HG02943 (cell line): ENCODE data around the gene TMEM179B.
"Not testable (repeated sequence)": the region's sequence is repeated elsewhere in the genome, so short reads cannot be mapped to it uniquely, and the experiment has no call there.

Experiments
- ATAC-seq: cut with Tn5 transposase; IDR thresholded peaks from one replicate; pipeline ENCODE4 v1.9.1; 2021; ENCODE audit warnings: mild to moderate bottlenecking, low read depth, moderate library complexity; ENCODE audit not compliant: unreplicated experiment

TMEM179B gene

DNA sequence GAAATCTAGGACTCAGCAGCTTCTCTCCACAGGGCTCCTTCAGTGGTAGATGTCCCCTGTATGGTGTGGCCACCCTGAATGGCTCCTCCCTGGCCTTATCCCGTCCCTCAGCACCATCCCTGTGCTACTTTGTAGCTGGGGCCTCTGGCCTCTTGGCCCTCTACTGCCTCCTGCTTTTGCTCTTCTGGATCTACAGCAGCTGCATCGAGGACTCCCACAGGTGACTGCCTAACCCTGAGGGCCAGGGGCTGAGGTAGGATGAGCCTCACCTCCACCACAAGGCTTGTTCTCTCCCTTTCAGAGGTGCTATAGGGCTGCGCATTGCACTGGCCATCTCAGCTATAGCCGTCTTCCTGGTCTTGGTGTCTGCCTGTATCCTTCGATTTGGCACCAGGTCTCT is 1.8 kb downstream of the TMEM179B start:
- ATAC-seq: no peak

DNA sequence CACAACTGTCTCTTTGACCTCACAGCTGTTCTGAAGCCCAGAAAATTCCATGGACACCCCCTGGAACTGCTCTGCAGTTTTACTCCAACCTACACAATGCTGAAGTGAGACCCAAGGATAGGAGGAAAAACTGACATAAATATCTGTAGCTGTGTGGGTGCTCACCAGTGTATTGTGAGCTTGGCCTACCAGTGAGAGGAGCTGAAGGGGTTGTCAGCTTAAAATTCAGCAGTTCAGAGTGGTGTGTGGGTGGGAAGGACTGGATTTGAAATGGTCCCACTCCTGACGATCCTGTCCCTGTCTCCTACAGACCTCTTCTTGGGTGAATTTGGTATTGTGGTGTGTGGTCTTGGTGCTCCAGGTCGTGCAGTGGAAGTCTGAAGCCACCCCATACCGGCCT is 2.4 kb downstream of the TMEM179B start:
- no peak for ATAC-seq

DNA sequence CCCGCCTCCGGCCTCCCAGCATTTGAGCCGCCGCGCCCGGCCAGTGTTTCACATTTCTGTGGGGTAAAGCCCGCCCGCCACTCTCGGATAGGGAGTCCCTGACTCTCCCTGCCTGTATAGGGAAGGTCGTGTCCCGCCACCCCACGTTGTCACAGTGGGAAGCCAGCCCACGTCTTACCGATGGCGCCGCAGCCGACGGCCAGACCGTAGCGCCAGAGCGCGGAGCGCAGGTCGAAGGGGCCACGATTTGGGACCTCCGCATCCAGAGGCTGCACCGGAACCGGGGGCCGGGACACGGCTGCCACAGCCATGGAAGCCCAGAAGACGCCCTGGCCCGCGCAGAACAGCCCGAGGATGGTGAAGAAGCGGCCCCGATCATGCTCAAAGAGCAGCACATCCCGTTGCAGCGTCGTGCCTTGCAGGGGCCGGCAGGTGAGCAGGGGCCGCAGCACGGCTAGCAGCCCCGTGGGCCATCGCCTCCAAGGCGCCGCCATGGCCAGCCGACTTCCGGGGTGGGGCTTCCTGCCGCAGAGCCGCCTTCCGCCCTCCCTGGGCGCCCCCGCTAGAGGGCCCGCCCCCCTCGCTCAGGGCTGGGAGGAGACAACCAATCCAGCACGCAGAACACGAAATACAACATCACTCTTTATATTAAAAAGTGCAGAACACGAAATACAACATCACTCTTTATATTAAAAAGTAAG is 4.4 kb downstream of the TMEM179B start, which contains the start of gene TMEM223:
TSS of gene TMEM223 (minus strand) at position 506 of the 701 bp plus-strand sequence. CDS start at position 494, 12 bp downstream.
- peak; percentile 52 for ATAC-seq

DNA sequence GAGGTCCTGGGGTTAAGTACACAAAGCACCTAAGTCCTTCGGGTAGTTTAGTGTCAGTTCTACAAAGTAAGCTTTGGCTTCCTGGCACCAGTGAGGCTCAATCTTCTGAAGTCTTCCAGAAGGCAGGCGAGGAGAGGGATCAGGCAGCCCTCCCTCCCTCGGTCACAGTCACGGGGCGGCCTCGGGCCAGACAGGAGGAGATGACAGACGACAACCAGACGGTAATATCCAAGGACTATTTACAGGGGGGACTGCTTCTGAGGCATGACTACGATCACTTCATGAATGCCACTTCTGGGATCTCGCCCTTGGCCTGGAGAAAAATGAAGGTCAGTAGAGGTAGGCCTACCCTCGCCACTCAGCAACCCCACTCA is 5.0 kb downstream of the TMEM179B start:
- ATAC-seq: no peak

DNA sequence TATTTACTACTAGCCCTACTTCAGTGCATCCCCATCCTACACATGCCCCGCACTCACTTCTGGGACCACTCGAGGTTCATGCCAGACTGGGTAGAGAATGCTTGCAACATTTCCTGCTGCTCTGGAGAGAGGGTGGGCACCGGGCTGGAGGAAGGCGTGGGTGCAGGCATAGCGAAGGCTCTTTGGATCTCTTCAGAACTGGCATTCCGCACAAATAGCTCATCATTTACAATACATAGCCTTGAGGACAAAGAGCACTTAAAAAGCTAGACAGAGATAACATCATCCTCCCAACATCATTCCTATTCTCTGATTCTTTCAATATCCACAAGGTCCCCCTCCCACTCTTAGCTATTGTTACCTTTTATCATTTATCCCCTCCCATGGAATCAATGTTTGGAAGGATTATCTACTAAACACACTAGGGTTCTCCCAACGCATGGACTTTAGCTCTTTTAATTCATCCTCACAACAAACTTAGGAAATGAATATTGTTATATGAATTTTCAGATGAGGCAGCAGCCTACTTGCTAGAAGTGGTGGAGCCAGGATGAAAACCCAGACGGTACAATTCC is 7.1 kb downstream of the TMEM179B start:
- ATAC-seq: no peak

DNA sequence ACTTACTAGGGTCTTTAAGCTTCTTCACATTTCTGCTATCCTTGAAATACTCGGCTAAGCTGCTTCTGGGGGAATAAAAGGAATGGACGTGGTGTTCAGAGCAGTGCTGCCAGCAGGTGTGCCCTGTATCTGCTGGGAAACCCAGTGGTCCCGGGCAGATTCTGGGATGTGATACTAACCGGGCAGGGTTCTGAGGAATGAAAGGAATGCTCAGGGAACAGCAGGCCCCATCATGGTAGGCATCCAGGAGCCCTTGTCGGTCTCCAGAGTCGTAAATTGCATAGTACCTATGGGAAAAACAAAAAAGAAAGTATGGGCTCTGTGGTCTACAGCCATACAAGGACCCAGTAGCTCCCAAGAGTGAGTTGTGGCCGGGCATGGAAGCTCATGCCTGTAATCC is 9.1 kb downstream of the TMEM179B start:
- ATAC-seq: no peak

DNA sequence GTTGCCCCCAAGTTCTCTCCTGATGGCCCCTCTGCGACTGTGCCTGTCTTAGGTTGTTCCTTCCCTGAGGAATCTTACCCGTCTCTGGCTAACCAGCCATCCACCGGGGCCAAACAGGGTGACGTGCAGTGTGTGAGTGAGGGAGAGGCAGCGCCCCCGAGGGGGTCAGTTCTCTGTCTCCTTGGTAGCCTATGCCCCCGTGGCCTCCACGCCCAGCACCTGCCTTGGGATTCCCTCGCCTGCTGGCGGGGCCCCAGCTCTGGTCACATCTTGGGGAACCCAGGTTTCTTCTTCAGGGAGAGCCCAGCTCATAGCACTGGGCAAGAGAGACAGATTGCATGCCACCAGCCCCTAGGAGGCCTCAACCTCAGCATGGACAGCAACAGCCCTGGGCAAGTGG is 12.3 kb downstream of the TMEM179B start:
- ATAC-seq: no peak

DNA sequence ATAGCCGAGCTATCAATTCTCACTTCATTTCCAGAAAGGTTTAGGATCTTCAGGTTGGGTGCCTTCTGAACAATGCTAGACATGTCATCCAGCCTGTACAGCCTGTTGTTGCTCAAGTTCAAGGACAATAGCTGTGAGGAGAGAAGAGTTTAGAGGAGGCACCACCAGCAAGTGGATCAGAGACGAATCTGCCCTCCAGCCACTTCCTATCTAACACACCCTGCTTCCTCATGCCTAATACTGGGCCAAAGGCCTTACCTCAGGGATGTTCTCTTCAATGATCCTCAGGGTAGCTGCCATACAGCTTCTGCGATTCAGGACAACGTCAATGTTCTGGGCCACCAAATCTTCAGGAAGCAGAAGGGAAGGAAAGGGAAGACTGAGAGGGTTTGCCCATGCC is 13.9 kb downstream of the TMEM179B start:
- no peak for ATAC-seq

DNA sequence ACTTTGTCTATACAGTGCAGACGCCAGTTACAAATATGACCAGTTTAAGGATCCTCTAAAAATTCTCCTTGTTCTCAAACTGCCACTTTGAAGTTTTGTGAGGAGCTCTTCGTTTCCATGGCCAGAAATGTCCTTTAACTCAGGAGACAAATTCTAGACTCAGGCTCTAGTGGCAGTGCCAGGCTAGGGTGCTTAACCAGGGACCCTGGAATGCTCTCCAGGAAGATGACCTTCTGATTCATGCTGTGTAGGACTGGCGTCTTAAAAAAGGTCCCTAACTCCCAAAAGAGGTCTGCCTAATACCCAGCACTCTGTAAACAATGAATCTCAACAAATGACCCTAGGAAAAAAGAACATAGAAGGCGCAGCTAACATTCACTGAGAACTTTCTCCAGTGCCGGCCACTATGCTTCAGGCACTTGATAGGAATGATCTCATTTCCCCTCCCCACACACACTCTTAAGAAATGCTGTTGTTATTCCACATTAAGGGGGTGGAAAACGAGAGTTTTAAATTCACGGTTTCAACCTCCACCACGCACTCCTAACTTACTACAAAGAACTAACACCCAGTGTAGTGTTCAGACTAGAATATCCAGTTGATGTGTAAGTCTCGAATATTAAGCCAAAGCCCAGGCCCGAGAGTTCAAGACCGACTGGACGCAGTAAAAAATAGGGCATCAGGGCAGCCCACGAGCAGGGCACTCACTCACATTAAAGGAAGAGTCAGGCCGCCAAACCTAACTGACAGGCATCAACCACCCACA is 17.3 kb downstream of the TMEM179B start:
- no peak for ATAC-seq

DNA sequence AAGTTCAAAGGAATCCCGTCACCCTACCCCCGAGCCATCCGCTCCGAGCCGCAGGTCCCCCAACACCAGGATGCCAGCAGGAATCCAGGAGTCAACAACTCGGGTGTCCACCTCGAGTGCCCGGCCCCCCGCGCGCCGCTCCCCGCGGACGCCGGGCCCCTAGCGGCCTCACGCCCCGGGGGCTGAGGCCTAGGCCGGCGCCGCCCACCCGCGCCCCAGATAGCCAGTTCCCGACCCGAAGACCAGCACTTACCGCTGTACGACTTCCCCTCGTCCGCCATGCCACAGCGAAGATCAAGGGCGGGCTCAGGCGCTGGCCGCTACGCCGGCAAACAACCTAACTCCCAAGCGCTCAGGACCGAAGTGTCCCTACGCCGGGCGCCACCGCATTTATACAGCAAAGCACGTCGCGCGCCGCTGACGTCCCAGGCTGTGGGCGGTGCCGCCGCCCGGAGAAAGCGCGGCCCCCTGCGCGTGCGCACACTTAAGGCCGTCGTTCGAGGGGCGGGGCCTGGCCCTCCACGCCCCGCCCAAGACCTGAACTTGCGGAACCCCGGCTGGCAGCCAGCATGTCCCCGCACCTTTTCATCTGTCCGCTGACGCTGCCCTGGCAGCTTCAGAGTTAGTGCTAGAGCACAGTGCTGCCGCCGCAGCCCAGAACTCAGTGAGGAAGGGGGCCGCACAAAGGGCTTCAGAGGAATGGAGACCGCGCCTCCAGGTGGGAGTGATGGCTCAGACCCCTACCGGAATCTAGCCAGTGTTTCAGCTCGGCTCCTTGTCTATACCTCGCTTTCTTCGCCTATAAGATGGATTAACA is 18.1 kb downstream of the TMEM179B start, which contains the start of gene NXF1:
TSS of gene NXF1 (minus strand) at position 365 of the 817 bp plus-strand sequence. CDS start at position 281, 84 bp downstream.
- peak; percentile 76 for ATAC-seq

DNA sequence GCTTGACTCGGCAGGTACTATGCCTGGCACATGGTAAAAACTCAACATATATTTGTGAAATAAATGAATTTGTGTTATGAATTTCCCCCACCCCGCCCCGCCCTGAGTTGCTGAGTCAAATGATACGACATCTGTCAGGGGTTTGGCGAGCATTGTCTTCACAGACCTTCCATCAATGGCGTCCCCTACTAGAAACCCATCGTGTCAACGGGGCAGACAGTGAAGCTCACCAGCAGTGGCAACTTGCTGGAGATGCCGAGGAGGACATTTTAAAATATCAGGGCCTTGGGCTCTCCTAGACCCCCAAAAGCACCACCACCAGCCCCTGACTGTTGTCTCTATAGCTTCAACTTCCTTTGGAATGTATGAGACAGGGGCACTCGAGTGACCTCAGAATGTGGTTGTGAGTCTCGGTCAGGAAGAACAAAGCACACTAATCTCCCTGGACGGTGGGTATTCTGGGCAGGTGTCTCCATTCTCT is 18.8 kb downstream of the TMEM179B start:
- no peak for ATAC-seq

DNA sequence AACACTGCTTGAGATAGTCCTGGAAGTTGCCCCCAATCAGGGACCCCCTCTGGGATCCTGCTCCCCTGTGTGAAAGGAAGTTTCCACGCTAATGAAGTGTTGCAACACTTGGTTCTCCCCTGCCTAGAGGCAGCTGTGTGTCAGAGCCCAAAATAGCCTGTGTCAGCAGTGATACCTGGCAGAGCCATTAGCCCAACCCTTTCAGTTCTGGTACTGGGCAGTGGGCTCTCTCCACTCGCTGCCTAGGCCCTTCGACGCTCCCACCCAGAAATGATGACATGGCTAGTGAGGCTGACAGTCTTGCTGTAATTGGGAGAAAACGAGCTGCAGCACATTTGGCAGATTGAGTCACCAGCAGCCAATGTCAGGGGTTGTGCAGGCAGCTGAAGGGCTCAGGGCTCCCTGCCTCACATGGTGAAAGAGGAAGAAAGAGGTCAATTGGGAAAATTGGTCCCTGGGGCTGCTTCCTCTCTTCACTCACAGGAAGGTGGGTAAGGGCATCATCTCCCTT is 19.5 kb downstream of the TMEM179B start:
- no peak for ATAC-seq

DNA sequence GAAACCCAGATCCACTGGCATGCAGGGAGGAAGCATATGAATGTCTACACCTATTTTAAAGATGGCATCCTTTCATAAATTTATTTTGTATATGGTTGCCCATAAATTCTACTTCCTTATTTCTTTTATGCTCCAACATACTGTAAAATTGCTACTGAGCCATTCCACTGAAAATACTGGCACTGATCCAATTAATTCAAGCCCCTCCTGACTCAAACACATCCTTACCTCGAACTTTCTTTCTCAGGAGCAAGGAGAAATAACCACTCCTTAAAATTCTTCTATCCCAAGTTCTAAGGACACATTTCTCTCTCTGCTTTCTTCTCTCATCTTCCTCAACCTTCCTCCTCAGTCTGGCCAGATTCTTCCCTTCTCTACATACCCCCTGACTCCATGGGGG is 23.5 kb downstream of the TMEM179B start:
- no peak for ATAC-seq

DNA sequence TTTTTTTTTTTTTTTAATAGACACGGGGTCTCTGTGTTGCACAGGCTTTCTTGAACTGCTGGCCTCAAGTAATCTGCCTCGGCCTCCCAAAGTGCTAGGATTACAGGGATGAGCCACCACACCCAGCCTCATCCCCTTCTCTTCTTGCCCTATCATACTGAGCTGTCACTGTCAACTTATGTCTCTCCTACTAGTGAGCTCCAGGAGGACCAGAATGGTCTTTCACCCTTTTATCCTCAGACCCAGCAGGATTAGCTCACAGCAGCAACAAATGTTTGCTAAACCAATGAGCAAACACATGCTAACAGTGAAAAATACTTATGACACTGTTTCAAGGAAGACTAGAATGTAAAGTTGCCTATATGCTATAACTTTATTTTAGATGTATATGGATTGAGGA is 24.5 kb downstream of the TMEM179B start:
- no peak for ATAC-seq

DNA sequence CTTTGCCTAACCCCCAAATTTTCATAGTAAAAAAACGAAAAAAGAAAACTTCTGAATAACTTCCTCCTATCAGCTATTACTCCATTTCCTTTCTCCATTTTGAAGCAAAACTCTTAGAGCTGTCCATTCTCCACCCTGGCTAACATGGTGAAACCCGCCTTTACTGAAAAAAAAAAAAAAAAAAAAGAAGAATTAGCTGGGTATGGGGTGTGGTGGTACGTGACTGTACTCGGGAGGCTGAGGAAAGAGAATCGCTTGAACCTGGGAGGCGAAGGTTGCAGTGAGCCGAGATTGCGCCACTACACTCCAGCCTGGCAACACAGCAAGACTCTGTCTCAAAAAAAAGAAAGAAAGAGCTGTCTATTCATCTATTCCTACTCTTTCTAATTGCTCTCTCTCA is 29.4 kb downstream of the TMEM179B start:
- no peak for ATAC-seq

DNA sequence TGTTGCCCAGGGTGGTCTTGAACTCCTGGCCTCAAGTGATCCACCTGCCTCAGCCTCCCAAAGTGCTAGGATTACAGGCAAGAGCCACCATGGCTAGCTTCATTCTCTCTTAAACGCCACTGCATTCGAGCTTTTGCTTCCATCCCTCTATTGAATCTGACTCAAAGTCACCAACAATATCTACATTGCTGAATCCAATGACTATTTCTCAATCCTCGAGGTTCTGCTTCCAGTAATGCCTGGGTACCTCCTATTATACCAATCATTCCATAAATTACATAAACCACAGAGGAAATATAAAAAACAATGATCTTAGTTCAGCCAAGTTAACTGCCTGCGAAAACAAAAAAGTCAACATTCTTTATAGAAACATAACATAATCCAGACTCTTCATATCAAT is 29.9 kb downstream of the TMEM179B start:
- no peak for ATAC-seq

DNA sequence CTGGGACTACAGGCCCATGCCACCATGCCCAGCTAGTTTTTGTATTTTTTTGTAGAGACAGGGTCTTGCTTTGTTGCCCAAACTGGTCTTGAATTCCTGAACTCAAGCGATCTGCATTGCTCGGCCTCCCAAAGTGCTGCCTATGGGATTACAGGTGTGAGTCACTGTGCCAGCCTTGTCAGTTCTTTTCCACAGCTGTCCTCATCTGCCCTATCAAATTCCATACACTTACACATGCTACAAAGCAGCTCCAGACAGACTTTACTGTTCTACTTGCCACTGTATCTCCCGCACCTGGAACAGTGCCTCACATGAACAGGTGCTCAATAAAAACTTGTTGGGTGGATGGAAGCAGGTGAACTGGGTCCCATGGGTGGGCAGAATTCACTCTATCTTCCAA is 36.5 kb downstream of the TMEM179B start:
- ATAC-seq: no peak

DNA sequence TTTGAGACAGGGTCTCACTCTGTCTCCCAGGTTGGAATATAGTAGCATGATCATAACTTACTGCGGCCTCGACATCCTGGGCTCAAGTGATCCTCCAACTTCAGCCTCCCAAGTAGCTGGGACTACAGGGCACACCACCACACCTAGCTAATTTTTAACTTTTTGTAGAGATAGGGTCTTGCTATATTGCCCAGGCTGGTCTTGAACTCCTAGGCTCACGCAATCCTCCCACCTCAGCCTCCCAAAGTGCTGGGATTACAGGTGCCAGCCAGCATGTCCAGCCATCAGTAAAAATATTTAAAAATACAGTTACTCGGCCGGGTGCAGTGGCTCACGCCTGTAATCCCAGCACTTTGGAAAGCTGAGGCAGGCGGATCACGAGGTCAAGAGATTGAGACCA is 40.9 kb downstream of the TMEM179B start:
- not testable (repeated sequence) for ATAC-seq

DNA sequence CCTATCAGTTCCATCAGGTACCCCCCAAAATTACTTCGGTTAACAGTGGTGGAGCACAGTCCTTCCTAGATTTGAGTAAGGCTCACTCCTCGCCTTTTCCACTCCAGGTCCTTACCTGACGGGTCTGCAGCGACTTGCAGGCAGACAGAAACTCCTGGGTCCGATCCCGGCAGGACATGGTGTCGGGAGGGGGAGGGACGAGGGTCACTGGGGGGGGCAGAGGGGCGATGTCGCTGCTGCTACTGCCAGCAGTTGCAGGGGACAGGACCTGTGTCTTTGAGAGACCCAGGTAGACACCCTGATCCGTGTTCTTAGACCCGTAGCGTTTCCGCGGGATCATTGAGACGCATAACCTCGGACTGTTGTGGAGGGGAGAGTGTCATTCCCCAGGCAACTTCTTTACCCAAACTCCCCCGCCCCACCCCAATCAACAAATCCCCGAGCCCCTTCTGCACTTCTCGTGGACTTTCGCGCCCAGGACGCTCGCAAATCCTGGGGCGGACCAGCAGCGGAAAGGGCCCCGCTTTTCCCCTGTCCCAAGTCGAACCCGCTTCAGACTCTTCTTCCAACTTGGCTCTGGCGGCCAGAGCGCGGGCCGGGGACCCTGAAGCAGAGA is 43.8 kb downstream of the TMEM179B start:
- ATAC-seq: no peak
